ENCODE results near the gene EOLA1. TPM values are rescaled to one million over a fixed set of nuclear protein-coding genes. Genes with fewer than 3 reads are reported as not detected.
"Not testable (repeated sequence)": the region's sequence is repeated elsewhere in the genome, so short reads cannot be mapped to it uniquely, and the experiment has no call there.

Gene EOLA1
- polyA plus RNA-seq, 1 donor (not counting 4 experiments of a cell fraction or from before 2014, with no cell fraction given): 9.3 TPM

GRCh38 chrX:149522916-149523315, 17.9 kb upstream of the EOLA1 start:
- H3K4me3 ChIP-seq (ENCODE audit: control insufficient read depth in 2 of 3, extremely low read depth in 1 of 3, insufficient read depth in 2 of 3, low read depth in 1 of 3, low read length in 3 of 3): no peak overlapping the region
- H2AFZ ChIP-seq (ENCODE audit: control insufficient read depth, low read length): no peak overlapping the region
- TF ChIP-seq CTCF (optimal IDR thresholded peaks at IDR 0.05 in 1 of 3, IDR thresholded peaks at IDR 0.05 in 1 of 3, conservative IDR thresholded peaks at IDR 0.05 in 1 of 3; ENCODE audit: extremely low read depth in 1 of 3, insufficient read depth in 2 of 3, low read length in 3 of 3): no peak
- no peak for TF ChIP-seq EZH2 (IDR thresholded peaks at IDR 0.05; ENCODE audit: low read length)
- no peak for FAIRE-seq
- no peaks in the 10 kb centered on the region for H3K9me3 ChIP-seq (ENCODE audit: control insufficient read depth, low read depth, low read length)
- H3K9me1 ChIP-seq (ENCODE audit: control insufficient read depth, extremely low read depth, insufficient read depth, low read length): no peaks in the 10 kb centered on the region
- no peak overlapping the region for H3K27ac ChIP-seq (ENCODE audit: control insufficient read depth, insufficient read depth, low read length)
- H3K4me1 ChIP-seq (ENCODE audit: control insufficient read depth, extremely low read depth, insufficient read depth, low read length): no peaks in the 10 kb centered on the region
- H4K20me1 ChIP-seq (ENCODE audit: control insufficient read depth, extremely low read depth, insufficient read depth, low read length): no peaks in the 10 kb centered on the region
- H3K27me3 ChIP-seq (ENCODE audit: control insufficient read depth, extremely low read depth, insufficient read depth, low read length): no peaks in the 10 kb centered on the region
- H3K36me3 ChIP-seq (ENCODE audit: control insufficient read depth in 2 of 2, extremely low read depth in 1 of 2, insufficient read depth in 2 of 2, low read length in 2 of 2): no peaks in the 10 kb centered on the region
- no peak for DNase-seq (ENCODE audit: low read depth, low spot score)
- H3K4me2 ChIP-seq (ENCODE audit: control insufficient read depth, extremely low read depth, insufficient read depth, low read depth, low read length): no peak overlapping the region
- no peak overlapping the region for H3K9ac ChIP-seq (ENCODE audit: control insufficient read depth, extremely low read depth, insufficient read depth, low read length)
- no peaks in the 10 kb centered on the region for H3K79me2 ChIP-seq (ENCODE audit: control insufficient read depth, insufficient read depth, low read length)
- dilution Hi-C loops (cut with MboI; ENCODE audit: extremely low pct_ligation_motif_present, low sequenced_read_pairs): no loop called here

GRCh38 chrX:149525389-149525788, 15.4 kb upstream of the EOLA1 start:
- H3K4me3 ChIP-seq (ENCODE audit: control insufficient read depth in 2 of 3, extremely low read depth in 1 of 3, insufficient read depth in 2 of 3, low read depth in 1 of 3, low read length in 3 of 3); H3K27me3 ChIP-seq (ENCODE audit: control insufficient read depth, extremely low read depth, insufficient read depth, low read length); H3K79me2 ChIP-seq (ENCODE audit: control insufficient read depth, insufficient read depth, low read length); H3K9me3 ChIP-seq (ENCODE audit: control insufficient read depth, low read depth, low read length); H4K20me1 ChIP-seq (ENCODE audit: control insufficient read depth, extremely low read depth, insufficient read depth, low read length); H3K4me2 ChIP-seq (ENCODE audit: control insufficient read depth, extremely low read depth, insufficient read depth, low read depth, low read length); H3K9ac ChIP-seq (ENCODE audit: control insufficient read depth, extremely low read depth, insufficient read depth, low read length); H3K4me1 ChIP-seq (ENCODE audit: control insufficient read depth, extremely low read depth, insufficient read depth, low read length); H3K9me1 ChIP-seq (ENCODE audit: control insufficient read depth, extremely low read depth, insufficient read depth, low read length); H3K36me3 ChIP-seq (ENCODE audit: control insufficient read depth in 2 of 2, extremely low read depth in 1 of 2, insufficient read depth in 2 of 2, low read length in 2 of 2); dilution Hi-C loops (cut with MboI; ENCODE audit: extremely low pct_ligation_motif_present, low sequenced_read_pairs); H2AFZ ChIP-seq (ENCODE audit: control insufficient read depth, low read length); H3K27ac ChIP-seq (ENCODE audit: control insufficient read depth, insufficient read depth, low read length); DNase-seq (ENCODE audit: low read depth, low spot score): not testable (repeated sequence)
- peak; percentile 92 for FAIRE-seq

GRCh38 chrX:149525903-149526302, 14.9 kb upstream of the EOLA1 start:
- FAIRE-seq; dilution Hi-C loops (cut with MboI; ENCODE audit: extremely low pct_ligation_motif_present, low sequenced_read_pairs); H2AFZ ChIP-seq (ENCODE audit: control insufficient read depth, low read length); H3K27me3 ChIP-seq (ENCODE audit: control insufficient read depth, extremely low read depth, insufficient read depth, low read length); H3K4me1 ChIP-seq (ENCODE audit: control insufficient read depth, extremely low read depth, insufficient read depth, low read length); H3K36me3 ChIP-seq (ENCODE audit: control insufficient read depth in 2 of 2, extremely low read depth in 1 of 2, insufficient read depth in 2 of 2, low read length in 2 of 2); H3K27ac ChIP-seq (ENCODE audit: control insufficient read depth, insufficient read depth, low read length); H3K9me1 ChIP-seq (ENCODE audit: control insufficient read depth, extremely low read depth, insufficient read depth, low read length); H3K4me3 ChIP-seq (ENCODE audit: control insufficient read depth in 2 of 3, extremely low read depth in 1 of 3, insufficient read depth in 2 of 3, low read depth in 1 of 3, low read length in 3 of 3); H4K20me1 ChIP-seq (ENCODE audit: control insufficient read depth, extremely low read depth, insufficient read depth, low read length); DNase-seq (ENCODE audit: low read depth, low spot score); H3K9ac ChIP-seq (ENCODE audit: control insufficient read depth, extremely low read depth, insufficient read depth, low read length); H3K4me2 ChIP-seq (ENCODE audit: control insufficient read depth, extremely low read depth, insufficient read depth, low read depth, low read length); H3K9me3 ChIP-seq (ENCODE audit: control insufficient read depth, low read depth, low read length); H3K79me2 ChIP-seq (ENCODE audit: control insufficient read depth, insufficient read depth, low read length): not testable (repeated sequence)

- H3K4me1 ChIP-seq (ENCODE audit: control insufficient read depth, extremely low read depth, insufficient read depth, low read length); dilution Hi-C loops (cut with MboI; ENCODE audit: extremely low pct_ligation_motif_present, low sequenced_read_pairs); DNase-seq (ENCODE audit: low read depth, low spot score); H3K27ac ChIP-seq (ENCODE audit: control insufficient read depth, insufficient read depth, low read length); H3K9ac ChIP-seq (ENCODE audit: control insufficient read depth, extremely low read depth, insufficient read depth, low read length); H2AFZ ChIP-seq (ENCODE audit: control insufficient read depth, low read length); H3K36me3 ChIP-seq (ENCODE audit: control insufficient read depth in 2 of 2, extremely low read depth in 1 of 2, insufficient read depth in 2 of 2, low read length in 2 of 2); H3K27me3 ChIP-seq (ENCODE audit: control insufficient read depth, extremely low read depth, insufficient read depth, low read length); H4K20me1 ChIP-seq (ENCODE audit: control insufficient read depth, extremely low read depth, insufficient read depth, low read length); H3K9me1 ChIP-seq (ENCODE audit: control insufficient read depth, extremely low read depth, insufficient read depth, low read length); FAIRE-seq; H3K4me3 ChIP-seq (ENCODE audit: control insufficient read depth in 2 of 3, extremely low read depth in 1 of 3, insufficient read depth in 2 of 3, low read depth in 1 of 3, low read length in 3 of 3); H3K9me3 ChIP-seq (ENCODE audit: control insufficient read depth, low read depth, low read length); H3K79me2 ChIP-seq (ENCODE audit: control insufficient read depth, insufficient read depth, low read length); H3K4me2 ChIP-seq (ENCODE audit: control insufficient read depth, extremely low read depth, insufficient read depth, low read depth, low read length): not testable (repeated sequence)
Observed at GRCh38 chrX:149526318-149527033, 14.3 kb upstream of the EOLA1 start.
